A549 (cell line): ENCODE measurements around the gene CPZ.

Source experiments
- BCL3 ChIP-seq: fragments of >200 bp; sonication (Bioruptor Twin); formaldehyde crosslinking; IDR thresholded peaks from 3 replicates; pipeline ENCODE4 v1.6.1; 2016
- KDM1A ChIP-seq: fragments of 200-600 bp; sonication (generic); IDR thresholded peaks from 2 replicates; pipeline ENCODE4 v1.6.1; 2016; ENCODE audit warnings: low read depth, mild to moderate bottlenecking
- RAD21 ChIP-seq, 2 experiments: fragments of >200 bp in 1 of 2; sonication (Bioruptor Twin) in 1 of 2; formaldehyde crosslinking in 1 of 2; IDR thresholded peaks in 1 of 2; conservative IDR thresholded peaks in 1 of 2; 2 replicates in 1 of 2; 3 replicates in 1 of 2; pipeline ENCODE4 v1.6.1; 2012 to 2018; ENCODE audit warnings: inconsistent platforms in 1 of 2

GRCh38 chr4:8606966-8607365 lies 14.4 kb downstream of the CPZ start:
- TF ChIP-seq KDM1A = no peak
- TF ChIP-seq BCL3 = no peak
- no peak for TF ChIP-seq RAD21 (conservative IDR thresholded peaks at IDR 0.05 in 1 of 2, IDR thresholded peaks at IDR 0.05 in 1 of 2)
